ENCODE data around the gene ACER2.

The ACER2 gene

DNA sequence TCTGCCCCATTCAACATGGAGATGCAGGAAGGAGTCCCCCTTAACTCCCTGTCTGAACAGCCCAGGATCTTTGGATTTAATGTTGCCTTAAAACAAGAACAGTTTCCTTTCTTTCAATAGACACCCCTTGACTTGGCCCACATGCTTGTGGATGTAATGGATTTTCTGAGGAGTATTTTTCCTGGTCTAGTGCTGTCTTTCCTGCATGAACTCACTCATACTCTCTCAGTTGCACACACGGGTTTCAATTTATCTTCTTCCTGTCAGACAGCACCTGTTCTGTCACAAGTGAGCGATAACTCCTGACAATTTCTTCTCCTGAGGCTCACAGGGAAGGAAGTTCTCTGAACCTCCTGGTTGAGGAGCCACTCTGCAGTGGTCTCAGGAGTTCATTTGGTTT, 85.1 kb downstream of the ACER2 start:
- H3K4me1 Mint-ChIP-seq = peaks cover 21% of the 10 kb centered on the region
- peaks cover 18% of the 10 kb centered on the region for H3K27me3 Mint-ChIP-seq (ENCODE audit: low read depth)
- H3K36me3 Mint-ChIP-seq (ENCODE audit: low read depth) = no peaks in the 10 kb centered on the region
- peak overlapping the region in 1 of 3 experiments; percentile 53 for H3K4me3 Mint-ChIP-seq
- peak overlapping the region in 1 of 3 experiments; percentile 24 for H3K27ac Mint-ChIP-seq
- TF ChIP-seq, protein P1, sequence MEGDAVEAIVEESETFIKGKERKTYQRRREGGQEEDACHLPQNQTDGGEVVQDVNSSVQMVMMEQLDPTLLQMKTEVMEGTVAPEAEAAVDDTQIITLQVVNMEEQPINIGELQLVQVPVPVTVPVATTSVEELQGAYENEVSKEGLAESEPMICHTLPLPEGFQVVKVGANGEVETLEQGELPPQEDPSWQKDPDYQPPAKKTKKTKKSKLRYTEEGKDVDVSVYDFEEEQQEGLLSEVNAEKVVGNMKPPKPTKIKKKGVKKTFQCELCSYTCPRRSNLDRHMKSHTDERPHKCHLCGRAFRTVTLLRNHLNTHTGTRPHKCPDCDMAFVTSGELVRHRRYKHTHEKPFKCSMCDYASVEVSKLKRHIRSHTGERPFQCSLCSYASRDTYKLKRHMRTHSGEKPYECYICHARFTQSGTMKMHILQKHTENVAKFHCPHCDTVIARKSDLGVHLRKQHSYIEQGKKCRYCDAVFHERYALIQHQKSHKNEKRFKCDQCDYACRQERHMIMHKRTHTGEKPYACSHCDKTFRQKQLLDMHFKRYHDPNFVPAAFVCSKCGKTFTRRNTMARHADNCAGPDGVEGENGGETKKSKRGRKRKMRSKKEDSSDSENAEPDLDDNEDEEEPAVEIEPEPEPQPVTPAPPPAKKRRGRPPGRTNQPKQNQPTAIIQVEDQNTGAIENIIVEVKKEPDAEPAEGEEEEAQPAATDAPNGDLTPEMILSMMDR (IDR thresholded peaks at IDR 0.05; ENCODE audit: unreplicated experiment in 3 of 3) = no peak
- no peaks in the 10 kb centered on the region for H3K9me3 Mint-ChIP-seq

DNA sequence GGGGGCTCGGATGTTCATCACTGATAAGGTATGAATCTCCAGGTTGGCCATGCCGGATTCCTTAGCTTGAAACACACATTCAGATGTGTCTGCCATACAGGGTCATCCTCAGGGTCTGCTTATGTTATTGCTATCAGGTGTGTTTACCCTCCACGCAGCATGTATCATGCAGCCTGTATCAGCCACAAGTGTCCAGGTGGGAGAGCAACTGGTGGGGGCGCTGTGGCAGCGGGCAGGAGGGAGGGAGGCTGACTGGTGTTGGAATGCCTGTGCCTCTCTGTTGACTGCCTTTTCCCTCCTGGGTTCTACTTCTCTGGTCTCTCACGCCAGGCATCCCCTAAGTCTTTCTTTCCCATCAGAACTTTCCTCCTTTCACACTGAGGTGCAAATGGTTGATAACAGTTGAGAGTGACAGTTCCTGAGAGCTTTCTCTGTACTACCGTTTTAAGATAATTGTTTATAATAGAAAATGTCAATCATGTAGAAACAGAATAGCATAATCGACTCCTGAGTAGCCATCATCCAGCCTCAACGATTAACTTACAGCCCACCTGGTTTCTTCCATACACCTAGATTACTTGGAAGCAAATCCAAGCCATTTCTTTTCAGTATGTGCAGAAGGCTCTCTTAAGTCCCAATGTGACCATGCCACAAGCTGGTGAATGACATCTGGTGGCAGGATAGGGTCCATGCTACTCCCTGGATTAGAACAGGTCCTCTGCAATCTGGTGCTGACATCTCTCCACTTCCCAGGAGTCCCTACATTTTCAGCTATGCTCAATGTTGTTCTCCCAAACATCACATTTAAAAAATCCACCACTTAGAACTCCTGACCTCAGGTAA, 86.6 kb downstream of the ACER2 start:
- Mint-ChIP-seq H3K4me1 (peaks cover 17% of the 10 kb centered on the region), H3K27ac (no peak overlapping the region), H3K36me3 (ENCODE audit: low read depth) (no peaks in the 10 kb centered on the region), H3K27me3 (ENCODE audit: low read depth) (peaks cover 12% of the 10 kb centered on the region), H3K9me3 (no peaks in the 10 kb centered on the region), H3K4me3 (no peak overlapping the region)
- TF ChIP-seq, protein P1 (IDR thresholded peaks at IDR 0.05; ENCODE audit: unreplicated experiment in 3 of 3) = no peak

DNA sequence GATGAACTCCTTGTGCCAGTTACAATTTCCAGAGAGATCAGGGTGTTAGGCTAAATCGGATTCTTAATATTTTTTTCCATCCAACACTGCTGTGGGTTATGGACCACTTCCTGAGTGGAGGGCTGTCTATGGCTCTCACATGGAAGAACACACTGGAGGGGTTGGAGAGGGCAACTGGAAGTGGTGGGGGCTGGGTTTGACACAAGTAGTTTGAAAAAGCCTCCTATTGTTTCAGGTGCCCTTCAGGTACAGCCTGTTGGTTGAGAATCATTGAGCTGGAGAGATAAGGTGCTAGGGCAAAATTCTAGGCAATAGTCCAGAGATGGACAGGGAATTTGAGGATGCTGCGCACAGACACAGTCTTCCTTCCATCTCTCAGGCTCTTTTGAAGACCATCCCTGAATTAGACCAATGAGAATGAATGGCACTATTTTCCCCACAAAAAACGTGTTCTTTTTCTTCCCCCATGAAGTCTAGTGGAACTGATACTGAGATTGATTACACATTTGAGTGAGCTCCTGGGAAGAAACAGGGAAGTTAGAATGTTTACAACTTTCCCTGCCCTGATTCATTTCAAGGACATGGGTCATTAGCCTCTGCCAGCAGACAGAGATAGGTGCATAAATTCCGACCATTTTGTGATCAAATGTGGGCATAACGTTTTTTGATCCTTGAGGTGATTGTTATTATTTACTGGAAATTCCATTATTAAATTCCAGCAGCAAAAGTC, 87.7 kb downstream of the ACER2 start:
- no peak overlapping the region for H3K4me3 Mint-ChIP-seq
- H3K9me3 Mint-ChIP-seq = peaks cover 8% of the 10 kb centered on the region
- H3K4me1 Mint-ChIP-seq = peaks cover 17% of the 10 kb centered on the region
- peaks cover 5% of the 10 kb centered on the region for H3K36me3 Mint-ChIP-seq (ENCODE audit: low read depth)
- peaks cover 12% of the 10 kb centered on the region for H3K27me3 Mint-ChIP-seq (ENCODE audit: low read depth)
- H3K27ac Mint-ChIP-seq = no peak overlapping the region
- TF ChIP-seq, protein P1 (IDR thresholded peaks at IDR 0.05; ENCODE audit: unreplicated experiment in 3 of 3) = no peak

DNA sequence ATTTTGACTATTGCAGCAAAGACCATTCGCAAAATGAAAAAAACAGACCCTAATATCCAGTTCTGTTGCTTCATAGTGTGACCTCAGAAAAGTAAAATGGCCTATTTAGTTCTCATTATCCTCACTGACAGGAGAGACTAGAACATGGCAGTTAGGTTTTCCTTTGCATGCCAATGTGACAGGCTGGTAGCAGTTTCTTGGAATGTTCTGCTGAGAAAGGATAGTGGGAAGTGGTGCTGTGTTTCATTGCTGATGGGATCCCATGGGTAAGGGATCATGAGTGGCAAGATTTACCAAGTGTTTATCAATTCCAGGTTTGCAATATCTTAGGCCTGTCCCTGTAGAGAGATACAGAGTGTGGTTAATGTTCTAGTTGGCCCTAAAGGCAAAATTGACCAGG, 88.5 kb downstream of the ACER2 start:
- H3K4me1 Mint-ChIP-seq = peaks cover 17% of the 10 kb centered on the region
- peaks cover 14% of the 10 kb centered on the region for H3K9me3 Mint-ChIP-seq
- H3K4me3 Mint-ChIP-seq = no peak overlapping the region

DNA sequence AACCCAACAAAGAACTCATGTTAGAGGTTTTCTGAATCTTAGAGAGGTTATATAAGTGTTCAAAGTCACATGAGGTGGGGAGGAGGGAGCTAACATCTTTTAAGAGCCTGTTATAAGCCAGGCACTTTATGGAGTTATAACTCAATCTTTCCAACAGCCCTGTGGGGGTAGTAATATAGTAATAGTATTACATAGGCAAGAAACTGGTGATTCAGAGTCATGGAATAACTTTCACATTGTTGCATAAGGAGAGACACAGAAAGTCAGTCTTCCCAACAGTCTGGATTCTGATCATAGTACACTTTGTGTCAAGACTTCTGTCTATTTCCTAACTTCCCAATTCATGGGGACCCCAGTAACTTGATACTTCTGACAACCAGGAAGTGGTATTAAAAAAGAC, 89.2 kb downstream of the ACER2 start:
- Mint-ChIP-seq H3K4me1 (peaks cover 12% of the 10 kb centered on the region), H3K27ac (no peak overlapping the region)
- TF ChIP-seq, protein P1 (IDR thresholded peaks at IDR 0.05; ENCODE audit: unreplicated experiment in 3 of 3) = no peak

More for the DNA sequence above, 88.5 kb downstream of the ACER2 start:
- Mint-ChIP-seq H3K27me3 (ENCODE audit: low read depth) (peaks cover 12% of the 10 kb centered on the region), H3K36me3 (ENCODE audit: low read depth) (peaks cover 5% of the 10 kb centered on the region), H3K27ac (no peak overlapping the region)
- TF ChIP-seq, protein P1 (IDR thresholded peaks at IDR 0.05; ENCODE audit: unreplicated experiment in 3 of 3) = no peak

More for the DNA sequence above, 89.2 kb downstream of the ACER2 start:
- H3K27me3 Mint-ChIP-seq (ENCODE audit: low read depth) = peaks cover 12% of the 10 kb centered on the region
- H3K4me3 Mint-ChIP-seq = no peak overlapping the region
- H3K9me3 Mint-ChIP-seq = peaks cover 19% of the 10 kb centered on the region
- peaks cover 5% of the 10 kb centered on the region for H3K36me3 Mint-ChIP-seq (ENCODE audit: low read depth)

Data from nephron (organoid).